ENCODE results near the gene CBR4. TPM values are rescaled to one million over a fixed set of nuclear protein-coding genes. Genes with fewer than 3 reads are reported as not detected.
A peak's percentile ranks its signal among the peaks of the same experiment; 100 is the strongest.

CBR4 gene
- total RNA-seq, 4 donors from 2014 or later: 9.3 to 15.8 (median 12.4) TPM

DNA sequence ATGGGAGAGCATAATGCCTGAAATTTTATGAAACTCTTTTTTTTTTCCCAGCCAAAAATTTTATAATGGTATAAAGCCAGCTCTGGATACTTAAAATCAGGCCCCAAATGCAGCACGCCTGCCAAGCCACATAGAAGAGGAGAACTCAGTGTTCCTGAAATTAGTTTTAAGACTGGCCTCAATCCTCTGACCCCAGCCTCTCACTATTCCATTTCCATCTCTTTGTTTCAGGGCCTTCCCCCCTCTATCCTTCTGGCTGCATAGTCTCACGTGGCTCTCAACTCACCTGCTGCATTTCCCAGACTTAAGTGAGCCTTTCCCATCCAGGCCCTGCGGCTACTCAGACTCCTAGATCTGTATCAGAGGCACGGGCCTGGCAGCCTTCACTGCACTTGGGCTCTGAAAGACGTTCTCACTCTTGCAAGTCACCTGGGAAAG, 5.2 kb upstream of the CBR4 start:
- Histone ChIP-seq H3K4me3 (no peak overlapping the region), H3K27me3 (no peaks in the 10 kb centered on the region), H3K4me1 (peaks cover 0 to 3% (median 3%) of the 10 kb centered on the region in 4 donors), H3K27ac (replicated peaks in 1 of 4) (peak overlapping the region in 1 of 4 donors; percentile 34), H3K9me3 (no peaks in the 10 kb centered on the region), H3K36me3 (no peaks in the 10 kb centered on the region)
- 54% methylated on average over 5 of the region's 5 CpGs for WGBS
- TF ChIP-seq, protein P1, sequence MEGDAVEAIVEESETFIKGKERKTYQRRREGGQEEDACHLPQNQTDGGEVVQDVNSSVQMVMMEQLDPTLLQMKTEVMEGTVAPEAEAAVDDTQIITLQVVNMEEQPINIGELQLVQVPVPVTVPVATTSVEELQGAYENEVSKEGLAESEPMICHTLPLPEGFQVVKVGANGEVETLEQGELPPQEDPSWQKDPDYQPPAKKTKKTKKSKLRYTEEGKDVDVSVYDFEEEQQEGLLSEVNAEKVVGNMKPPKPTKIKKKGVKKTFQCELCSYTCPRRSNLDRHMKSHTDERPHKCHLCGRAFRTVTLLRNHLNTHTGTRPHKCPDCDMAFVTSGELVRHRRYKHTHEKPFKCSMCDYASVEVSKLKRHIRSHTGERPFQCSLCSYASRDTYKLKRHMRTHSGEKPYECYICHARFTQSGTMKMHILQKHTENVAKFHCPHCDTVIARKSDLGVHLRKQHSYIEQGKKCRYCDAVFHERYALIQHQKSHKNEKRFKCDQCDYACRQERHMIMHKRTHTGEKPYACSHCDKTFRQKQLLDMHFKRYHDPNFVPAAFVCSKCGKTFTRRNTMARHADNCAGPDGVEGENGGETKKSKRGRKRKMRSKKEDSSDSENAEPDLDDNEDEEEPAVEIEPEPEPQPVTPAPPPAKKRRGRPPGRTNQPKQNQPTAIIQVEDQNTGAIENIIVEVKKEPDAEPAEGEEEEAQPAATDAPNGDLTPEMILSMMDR (IDR thresholded peaks at IDR 0.05): no peak
- TF ChIP-seq EP300 (IDR thresholded peaks at IDR 0.05) (no peak), POLR2A (IDR thresholded peaks at IDR 0.05; ENCODE audit: low read depth) (no peak), POLR2AphosphoS5 (IDR thresholded peaks at IDR 0.05) (no peak)
- intact Hi-C loops (cut with DNase I): loop anchor here (10.0 kb wide), 2 partner anchors 310 to 470 kb away; no protein-coding TSS in a partner anchor
- no peak for DNase-seq (ENCODE audit: extremely low spot score)

GRCh38 chr4:169014586-169014985, 4.5 kb upstream of the CBR4 start:
- Histone ChIP-seq H3K36me3 (no peaks in the 10 kb centered on the region), H3K4me1 (peaks cover 0 to 3% (median 3%) of the 10 kb centered on the region in 4 donors), H3K9me3 (no peaks in the 10 kb centered on the region), H3K27me3 (no peaks in the 10 kb centered on the region), H3K27ac (replicated peaks in 1 of 4) (peak overlapping the region in 1 of 4 donors; percentile 18), H3K4me3 (no peak overlapping the region)
- intact Hi-C loops (cut with DNase I): loop anchor here (5.0 to 10.0 kb wide), 3 partner anchors 258 to 470 kb away; partner anchors contain the start of gene SH3RF1
- WGBS: 60% methylated on average over 2 of the region's 2 CpGs
- TF ChIP-seq POLR2AphosphoS5 (IDR thresholded peaks at IDR 0.05): no peak
- TF ChIP-seq POLR2A (IDR thresholded peaks at IDR 0.05; ENCODE audit: low read depth): no peak
- TF ChIP-seq, protein P1 (IDR thresholded peaks at IDR 0.05): no peak
- TF ChIP-seq EP300 (IDR thresholded peaks at IDR 0.05): no peak
- DNase-seq (ENCODE audit: extremely low spot score): no peak

DNA sequence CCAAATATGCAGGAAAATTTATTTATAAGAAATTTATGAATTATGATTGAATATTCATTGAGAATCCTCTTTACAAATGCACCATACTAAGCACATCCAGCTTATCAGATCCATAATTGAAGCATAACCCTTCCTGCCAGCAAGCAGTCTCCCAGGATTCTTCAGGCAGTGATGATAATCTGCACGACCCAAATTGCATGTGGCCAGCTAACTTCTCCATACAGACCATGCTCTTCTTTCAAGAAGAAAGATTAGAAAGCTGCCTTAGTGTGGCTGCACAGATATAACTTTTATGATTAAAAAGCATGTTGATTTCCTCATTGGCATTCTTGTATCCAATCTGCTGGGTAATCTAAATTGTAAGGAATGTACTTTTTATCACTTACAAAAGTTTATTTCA, 3.3 kb upstream of the CBR4 start:
- intact Hi-C loops (cut with DNase I): loop anchor here (5.0 to 10.0 kb wide), 3 partner anchors 259 to 471 kb away; partner anchors contain the start of gene SH3RF1
- peaks cover 9 to 14% (median 13%) of the 10 kb centered on the region in 4 donors for H3K4me1 ChIP-seq
- H3K36me3 ChIP-seq: no peaks in the 10 kb centered on the region
- no peak overlapping the region for H3K27ac ChIP-seq (replicated peaks in 1 of 4)
- H3K9me3 ChIP-seq: no peaks in the 10 kb centered on the region
- TF ChIP-seq POLR2A (IDR thresholded peaks at IDR 0.05; ENCODE audit: low read depth) (no peak), EP300 (IDR thresholded peaks at IDR 0.05) (no peak), POLR2AphosphoS5 (IDR thresholded peaks at IDR 0.05) (no peak)
- TF ChIP-seq, protein P1 (IDR thresholded peaks at IDR 0.05): no peak
- no peak overlapping the region for H3K4me3 ChIP-seq
- H3K27me3 ChIP-seq: no peaks in the 10 kb centered on the region
- WGBS: 57% methylated on average over 1 of the region's 1 CpG
- no peak for DNase-seq (ENCODE audit: extremely low spot score)

GRCh38 chr4:169012049-169012448, 2.0 kb upstream of the CBR4 start:
- Histone ChIP-seq H3K4me3 (no peak overlapping the region), H3K9me3 (no peaks in the 10 kb centered on the region), H3K27ac (replicated peaks in 1 of 4) (no peak overlapping the region), H3K4me1 (peaks cover 20 to 23% (median 23%) of the 10 kb centered on the region in 4 donors), H3K36me3 (no peaks in the 10 kb centered on the region), H3K27me3 (no peaks in the 10 kb centered on the region)
- 59% methylated on average over 2 of the region's 2 CpGs for WGBS
- intact Hi-C loops (cut with DNase I): loop anchor here (5.0 to 10.0 kb wide), 3 partner anchors 260 to 473 kb away; partner anchors contain the start of gene SH3RF1
- no peak for DNase-seq (ENCODE audit: extremely low spot score)
- TF ChIP-seq POLR2A (IDR thresholded peaks at IDR 0.05; ENCODE audit: low read depth) (no peak), POLR2AphosphoS5 (IDR thresholded peaks at IDR 0.05) (no peak), EP300 (IDR thresholded peaks at IDR 0.05) (no peak)
- TF ChIP-seq, protein P1 (IDR thresholded peaks at IDR 0.05): no peak
